PC-3 (cell line): Measurements from ENCODE around the gene RNF7. TPM values are rescaled to one million over a fixed set of nuclear protein-coding genes. Genes with fewer than 3 reads are reported as not detected.
"Not testable (repeated sequence)": the region's sequence is repeated elsewhere in the genome, so short reads cannot be mapped to it uniquely, and the experiment has no call there.

Source experiments
- ATAC-seq: fragments of 200-7000 bp; cut with Tn5 transposase; 2 replicates; pipeline ENCODE4 v1.9.1; 2020; ENCODE audit warnings: mild to moderate bottlenecking, moderate library complexity
- BruUV-seq: library from RNA; stranded (reverse); fragments of 400-500 nt; replicated peaks from 2 replicates; lab custom pipeline; 2021; lab: Mats Ljungman, UMichigan
- CTCF ChIA-PET: fragments of 300-600 bp; sonication (Branson Sonifier 250); formaldehyde crosslinking; loops from one replicate; lab custom pipeline; 2022; ENCODE audit warnings: antibody characterized with exemption; lab: Charles Lee
- POLR2A ChIA-PET: fragments of 300-600 bp; sonication (Branson Sonifier 250); formaldehyde crosslinking; loops from one replicate; lab custom pipeline; 2022; ENCODE audit warnings: antibody characterized with exemption; ENCODE audit not compliant: unreplicated experiment; lab: Charles Lee
- DNase-seq: peaks from one replicate; pipeline ENCODE4 v3.0.0-alpha.2; 2015
- H2AFZ ChIP-seq: fragments of 300-600 bp; sonication (generic); 2 replicates; pipeline ENCODE4 v1.6.0; 2016; ENCODE audit warnings: antibody characterized with exemption, low read length
- H3F3A ChIP-seq: fragments of 300-600 bp; sonication (generic); one replicate; pipeline ENCODE4 v1.6.0; 2017; ENCODE audit warnings: antibody characterized with exemption, low read length, control low read depth, mild to moderate bottlenecking; ENCODE audit not compliant: unreplicated experiment
- H3K27ac ChIP-seq: fragments of 300-600 bp; sonication (generic); 2 replicates; pipeline ENCODE4 v1.5.1; 2016; ENCODE audit warnings: mild to moderate bottlenecking, low read length
- H3K27me3 ChIP-seq: fragments of 300-600 bp; sonication (generic); 2 replicates; pipeline ENCODE4 v1.6.1; 2016; ENCODE audit warnings: low read length, mixed read lengths
- H3K36me3 ChIP-seq: fragments of 300-600 bp; sonication (generic); 2 replicates; pipeline ENCODE4 v1.6.1; 2016; ENCODE audit warnings: low read depth, mixed run types, low read length, mixed read lengths
- H3K4me1 ChIP-seq: fragments of 300-600 bp; sonication (generic); 2 replicates; pipeline ENCODE4 v1.5.1; 2016; ENCODE audit warnings: low read length; ENCODE audit not compliant: insufficient read depth
- H3K4me2 ChIP-seq: fragments of 300-600 bp; sonication (generic); 2 replicates; pipeline ENCODE4 v1.6.0; 2016; ENCODE audit warnings: low read length
- H3K4me3 ChIP-seq: fragments of 300-600 bp; sonication (generic); 2 replicates; pipeline ENCODE4 v1.5.1; 2016; ENCODE audit warnings: mild to moderate bottlenecking, low read length, mixed read lengths
- H3K79me2 ChIP-seq: fragments of 300-600 bp; sonication (generic); 2 replicates; pipeline ENCODE4 v1.6.1; 2017; ENCODE audit warnings: low read length, mixed read lengths
- H3K9ac ChIP-seq: fragments of 300-600 bp; sonication (generic); 2 replicates; pipeline ENCODE4 v1.6.0; 2016; ENCODE audit warnings: mild to moderate bottlenecking, low read length
- H3K9me2 ChIP-seq: fragments of 300-600 bp; sonication (generic); replicated peaks from 2 replicates; pipeline ENCODE4 v1.6.1; 2016; ENCODE audit warnings: mixed run types, low read length, mixed read lengths
- H3K9me3 ChIP-seq: fragments of 300-600 bp; sonication (generic); 2 replicates; pipeline ENCODE4 v1.6.1; 2016; ENCODE audit warnings: low read length, mixed read lengths
- H4K20me1 ChIP-seq: fragments of 300-600 bp; sonication (generic); 2 replicates; pipeline ENCODE4 v1.6.1; 2016; ENCODE audit warnings: low read length, mixed read lengths
- CTCF ChIP-seq: fragments of 300-600 bp; sonication (generic); conservative IDR thresholded peaks from 2 replicates; pipeline ENCODE4 v1.5.1; 2017; ENCODE audit warnings: antibody characterized with exemption, low read depth, mild to moderate bottlenecking, low read length
- EZH2 ChIP-seq: fragments of 300-600 bp; sonication (generic); IDR thresholded peaks from one replicate; pipeline ENCODE4 v1.6.1; 2017; ENCODE audit warnings: antibody characterized with exemption, mild to moderate bottlenecking, low read length; ENCODE audit not compliant: unreplicated experiment
- EZH2phosphoT487 ChIP-seq: fragments of 300-600 bp; sonication (generic); IDR thresholded peaks from 2 replicates; pipeline ENCODE4 v1.6.1; 2018; ENCODE audit warnings: mild to moderate bottlenecking, antibody characterized with exemption, low read length, borderline replicate concordance
- intact Hi-C: fragments of 100-400 bp; cut with micrococcal nuclease; formaldehyde crosslinking; loops from 2 replicates; pipeline ENCODE4 v1.9.0; 2023
- total RNA-seq: library from RNA; depleted of rRNA; stranded (reverse); fragments of >200 nt; gene quantifications from 2 replicates; pipeline ENCODE4 v1.2.3, GENCODE V29; 2014

Gene RNF7
- total RNA-seq, 1 experiment from 2014 or later: 42.9 TPM

DNA sequence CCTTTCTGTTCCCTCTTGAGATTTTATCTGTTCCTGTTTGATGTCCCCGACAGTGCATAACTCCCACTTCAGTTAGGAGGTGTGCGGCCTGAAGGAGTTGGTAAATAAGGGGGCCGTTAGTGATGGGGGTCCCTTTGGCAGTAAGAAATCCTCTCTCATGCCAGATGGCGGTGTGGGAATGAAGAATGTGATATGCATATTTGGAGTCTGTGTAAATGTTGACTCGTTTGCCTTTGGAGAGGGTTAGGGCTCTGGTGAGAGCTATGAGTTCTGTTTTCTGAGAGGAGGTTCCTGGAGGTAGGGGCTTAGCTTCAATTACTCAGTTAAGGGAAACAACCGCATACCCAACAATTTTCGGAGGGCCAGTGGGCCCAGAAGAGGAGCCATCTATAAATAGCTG, 38.8 kb upstream of the RNF7 start:
- H3K27ac ChIP-seq: no peak overlapping the region
- H3K27me3 ChIP-seq: peaks cover 5% of the 10 kb centered on the region; the same call in 1 of the 2 replicates
- BruUV-seq: no TSS peak
- TF ChIP-seq CTCF (no peak), EZH2phosphoT487 (no peak), EZH2 (no peak)
- no peak overlapping the region for H3K4me3 ChIP-seq
- no peaks in the 10 kb centered on the region for H3K36me3 ChIP-seq
- ATAC-seq: no peak
- ChIA-PET CTCF (no interaction called here), POLR2A (no interaction called here)
- intact Hi-C loops: no loop called here
- no peak overlapping the region for H3K4me2 ChIP-seq
- H3F3A ChIP-seq: no peaks in the 10 kb centered on the region
- no peak overlapping the region for H3K9ac ChIP-seq
- H3K9me2 ChIP-seq: no peaks in the 10 kb centered on the region
- no peak overlapping the region for H2AFZ ChIP-seq
- H3K79me2 ChIP-seq: no peaks in the 10 kb centered on the region
- no peak for DNase-seq
- H3K9me3 ChIP-seq: no peaks in the 10 kb centered on the region
- H4K20me1 ChIP-seq: no peaks in the 10 kb centered on the region
- H3K4me1 ChIP-seq: no peaks in the 10 kb centered on the region

DNA sequence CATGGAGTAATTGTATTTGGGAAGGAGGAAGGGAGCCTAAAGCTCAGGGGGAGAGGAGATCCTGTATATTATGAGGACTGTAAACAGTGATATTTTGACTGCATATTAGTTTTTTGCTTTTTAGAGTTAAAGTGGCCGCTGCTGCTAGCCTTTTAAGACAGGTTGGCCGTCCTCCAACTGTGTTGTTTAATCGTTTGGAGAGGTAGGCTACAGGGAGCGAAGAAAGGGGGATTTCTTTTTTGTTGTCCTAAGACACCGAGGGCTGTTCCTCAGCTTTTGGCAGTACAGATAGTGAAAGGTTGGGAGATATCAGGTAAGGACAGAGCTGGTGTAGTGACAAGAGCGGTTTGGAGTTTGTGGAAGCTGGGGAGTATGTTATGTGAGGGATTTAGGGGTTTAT, 38.2 kb upstream of the RNF7 start:
- Histone ChIP-seq H3K9ac (no peak overlapping the region), H3F3A (no peaks in the 10 kb centered on the region), H3K9me2 (no peaks in the 10 kb centered on the region), H3K4me1 (no peaks in the 10 kb centered on the region), H3K9me3 (no peaks in the 10 kb centered on the region), H3K4me2 (no peak overlapping the region), H3K36me3 (no peaks in the 10 kb centered on the region), H3K4me3 (no peak overlapping the region), H2AFZ (no peak overlapping the region), H3K79me2 (no peaks in the 10 kb centered on the region), H3K27ac (no peak overlapping the region), H4K20me1 (no peaks in the 10 kb centered on the region), H3K27me3 (peaks cover 5% of the 10 kb centered on the region; the same call in 1 of the 2 replicates)
- TF ChIP-seq EZH2phosphoT487: no peak
- TF ChIP-seq EZH2: no peak
- TF ChIP-seq CTCF: no peak
- ChIA-PET CTCF (no interaction called here), POLR2A (no interaction called here)
- BruUV-seq: no TSS peak
- ATAC-seq (no peak), DNase-seq (no peak)
- intact Hi-C loops: no loop called here

DNA sequence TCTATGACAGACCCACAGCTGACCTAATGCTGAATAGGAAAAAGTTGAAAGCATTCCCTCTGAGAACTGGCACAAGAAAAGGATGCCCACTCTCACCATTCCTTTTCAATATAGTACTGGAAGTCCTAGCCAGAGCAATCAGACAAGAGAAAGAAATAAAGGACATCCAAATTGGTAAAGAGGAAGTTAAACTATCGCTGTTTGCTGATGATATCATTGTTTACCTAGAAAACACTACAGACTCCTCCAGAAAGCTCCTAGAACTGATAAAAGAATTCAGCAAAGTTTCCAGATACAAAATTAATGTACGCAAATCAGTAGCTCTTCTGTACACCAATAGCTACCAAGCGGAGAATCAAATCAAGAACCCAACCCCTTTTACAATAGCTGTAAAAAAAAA, 34.7 kb upstream of the RNF7 start:
- POLR2A ChIA-PET, intact Hi-C loops, H3K79me2 ChIP-seq, ATAC-seq, H3F3A ChIP-seq, H3K4me3 ChIP-seq, H3K27ac ChIP-seq, H3K9me3 ChIP-seq, DNase-seq, BruUV-seq, H3K4me1 ChIP-seq, CTCF ChIA-PET, H3K9me2 ChIP-seq, H3K36me3 ChIP-seq, H3K4me2 ChIP-seq, H4K20me1 ChIP-seq, H2AFZ ChIP-seq, H3K9ac ChIP-seq, H3K27me3 ChIP-seq: not testable (repeated sequence)
